ENCODE measurements around the gene KBTBD13. TPM values are rescaled to one million over a fixed set of nuclear protein-coding genes. Genes with fewer than 3 reads are reported as not detected.
A peak's percentile ranks its signal among the peaks of the same experiment; 100 is the strongest.

Gene KBTBD13
- total and polyA plus RNA-seq, 8 donors: 0.18 to 1.4 (median 0.71) TPM; not detected in 1

GRCh38 chr15:65087873-65088642 is 11.5 kb downstream of the KBTBD13 start:
- no peak overlapping the region for H3K4me3 ChIP-seq
- H3K27ac ChIP-seq: peak overlapping the region; percentile 55 to 59
- peaks cover 0 to 8% of the 10 kb centered on the region in 2 donors for H3K27me3 ChIP-seq
- intact Hi-C loops (cut with DNase I): no loop called here
- peaks cover 20 to 39% of the 10 kb centered on the region in 2 donors for H3K4me1 ChIP-seq
- ATAC-seq (peak; percentile 32), DNase-seq (peak in 2 of 4 donors; percentile 64 to 81)
- no peak for TF ChIP-seq CTCF (IDR thresholded peaks at IDR 0.05)
- H3K36me3 ChIP-seq: no peaks in the 10 kb centered on the region
- no peaks in the 10 kb centered on the region for H3K9me3 ChIP-seq

- Histone ChIP-seq H3K36me3 (no peaks in the 10 kb centered on the region), H3K4me3 (no peak overlapping the region), H3K4me1 (peaks cover 20 to 39% of the 10 kb centered on the region in 2 donors), H3K9me3 (no peaks in the 10 kb centered on the region), H3K27ac (peak overlapping the region; percentile 55 to 59), H3K27me3 (peaks cover 0 to 4% of the 10 kb centered on the region in 2 donors)
- intact Hi-C loops (cut with DNase I): no loop called here
- ATAC-seq (no peak), DNase-seq (no peak)
- TF ChIP-seq CTCF (IDR thresholded peaks at IDR 0.05): no peak
These were observed 12.1 kb downstream of the KBTBD13 start for GRCh38 chr15:65088643-65089021.

GRCh38 chr15:65089206-65089824 is 12.8 kb downstream of the KBTBD13 start:
- Histone ChIP-seq H3K27me3 (no peaks in the 10 kb centered on the region), H3K27ac (no peak overlapping the region), H3K4me1 (peaks cover 20 to 39% of the 10 kb centered on the region in 2 donors), H3K9me3 (no peaks in the 10 kb centered on the region), H3K36me3 (no peaks in the 10 kb centered on the region), H3K4me3 (no peak overlapping the region)
- TF ChIP-seq CTCF (IDR thresholded peaks at IDR 0.05): no peak
- intact Hi-C loops (cut with DNase I): no loop called here
- ATAC-seq (peak; percentile 16), DNase-seq (peak in 2 of 4 donors; percentile 93 to 95)

DNA sequence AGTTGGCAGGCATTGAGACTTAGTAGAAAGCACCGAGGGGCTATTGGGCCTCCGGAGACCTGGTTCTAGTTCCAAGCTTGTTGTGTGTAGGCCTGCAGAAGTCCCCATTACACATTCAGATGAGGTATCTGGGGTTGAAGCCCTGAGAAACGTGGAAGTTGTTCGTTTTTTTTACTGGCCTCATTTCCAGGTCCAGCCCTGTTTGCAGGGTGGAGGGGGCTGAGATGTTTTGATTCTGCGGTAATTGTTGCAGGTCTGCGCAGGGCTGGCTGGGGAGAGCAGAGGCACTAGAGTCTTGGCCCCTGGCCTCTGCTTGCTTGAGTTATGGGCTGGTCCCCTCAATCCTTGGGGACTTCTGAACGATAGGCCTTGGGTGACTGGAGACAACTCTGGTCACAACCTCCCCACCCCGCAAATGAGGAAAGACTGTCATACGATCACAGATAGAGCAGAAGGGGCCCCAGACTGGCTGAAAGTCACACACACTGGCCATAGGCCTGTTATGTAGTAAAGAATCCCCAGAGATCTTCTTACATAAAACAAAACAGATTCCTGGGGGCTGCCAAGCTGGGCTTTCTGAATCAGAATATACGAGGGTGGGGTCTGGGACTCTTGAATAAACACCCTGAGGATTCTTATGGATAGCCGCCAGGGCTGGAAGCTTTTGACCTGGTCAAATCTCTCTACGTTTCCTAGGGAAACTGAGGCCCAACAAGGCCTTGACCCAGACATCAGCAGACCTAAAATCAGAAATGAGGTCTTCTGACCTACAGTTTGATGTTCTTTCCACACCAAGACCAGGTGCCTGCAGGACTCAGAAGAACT is 15.6 kb downstream of the KBTBD13 start:
- H3K27ac ChIP-seq: no peak overlapping the region
- no peak for TF ChIP-seq CTCF (IDR thresholded peaks at IDR 0.05)
- H3K4me3 ChIP-seq: no peak overlapping the region
- ATAC-seq (no peak), DNase-seq (no peak)
- intact Hi-C loops (cut with DNase I): loop anchor here in 1 of 2 donors (10.0 kb wide), 1 partner anchor 57 kb away; no protein-coding TSS in a partner anchor
- no peaks in the 10 kb centered on the region for H3K27me3 ChIP-seq
- H3K4me1 ChIP-seq: peaks cover 10 to 14% of the 10 kb centered on the region in 2 donors
- H3K36me3 ChIP-seq: peaks cover 0 to 5% of the 10 kb centered on the region in 2 donors
- no peaks in the 10 kb centered on the region for H3K9me3 ChIP-seq
